Bronchial epithelial cell (primary cell): ENCODE measurements around the gene ASIC2. TPM values are rescaled to one million over a fixed set of nuclear protein-coding genes. Genes with fewer than 3 reads are reported as not detected.

ENCODE experiments used
- DNase-seq: peaks from one replicate; pipeline ENCODE4 v3.0.0-alpha.2; 2010; ENCODE audit warnings: low read depth
- FAIRE-seq: peaks from 2 replicates; lab custom pipeline; 2011; peaks lifted over from hg19 to GRCh38; lab: Jason Lieb, UNC
- H3K27me3 ChIP-seq: 2 replicates; pipeline ENCODE4 v1.5.1; 2011; ENCODE audit warnings: low read length; ENCODE audit not compliant: control insufficient read depth, insufficient read depth
- H3K36me3 ChIP-seq: 2 replicates; pipeline ENCODE4 v1.5.1; 2011; ENCODE audit warnings: low read length; ENCODE audit not compliant: control insufficient read depth, insufficient read depth
- H3K4me3 ChIP-seq: 2 replicates; pipeline ENCODE4 v1.5.1; 2011; ENCODE audit warnings: mild to moderate bottlenecking, low read depth, low read length, control low read depth
- total RNA-seq: library from RNA; depleted of rRNA; stranded (reverse); fragments of >200 nt; gene quantifications from 2 replicates; pipeline ENCODE4 v1.2.1, GENCODE V29; 2014
- TF ChIP-seq, protein P1 (sequence below): IDR thresholded peaks from 2 replicates; pipeline ENCODE4 v1.5.1; 2011; ENCODE audit warnings: mild to moderate bottlenecking, moderate library complexity, low read length, control low read depth, inconsistent platforms; ENCODE audit not compliant: insufficient read depth, severe bottlenecking

Gene ASIC2
- total RNA-seq, 1 donor from 2014 or later, result not detected

- no peak overlapping the region for H3K4me3 ChIP-seq
- TF ChIP-seq, protein P1, sequence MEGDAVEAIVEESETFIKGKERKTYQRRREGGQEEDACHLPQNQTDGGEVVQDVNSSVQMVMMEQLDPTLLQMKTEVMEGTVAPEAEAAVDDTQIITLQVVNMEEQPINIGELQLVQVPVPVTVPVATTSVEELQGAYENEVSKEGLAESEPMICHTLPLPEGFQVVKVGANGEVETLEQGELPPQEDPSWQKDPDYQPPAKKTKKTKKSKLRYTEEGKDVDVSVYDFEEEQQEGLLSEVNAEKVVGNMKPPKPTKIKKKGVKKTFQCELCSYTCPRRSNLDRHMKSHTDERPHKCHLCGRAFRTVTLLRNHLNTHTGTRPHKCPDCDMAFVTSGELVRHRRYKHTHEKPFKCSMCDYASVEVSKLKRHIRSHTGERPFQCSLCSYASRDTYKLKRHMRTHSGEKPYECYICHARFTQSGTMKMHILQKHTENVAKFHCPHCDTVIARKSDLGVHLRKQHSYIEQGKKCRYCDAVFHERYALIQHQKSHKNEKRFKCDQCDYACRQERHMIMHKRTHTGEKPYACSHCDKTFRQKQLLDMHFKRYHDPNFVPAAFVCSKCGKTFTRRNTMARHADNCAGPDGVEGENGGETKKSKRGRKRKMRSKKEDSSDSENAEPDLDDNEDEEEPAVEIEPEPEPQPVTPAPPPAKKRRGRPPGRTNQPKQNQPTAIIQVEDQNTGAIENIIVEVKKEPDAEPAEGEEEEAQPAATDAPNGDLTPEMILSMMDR, result no peak
- FAIRE-seq (peak; percentile 90), DNase-seq (no peak)
- H3K36me3 ChIP-seq, result no peaks in the 10 kb centered on the region
- no peaks in the 10 kb centered on the region for H3K27me3 ChIP-seq
Observed at GRCh38 chr17:33109336-33110072, 183.6 kb downstream of the ASIC2 start.

GRCh38 chr17:33106525-33107165, 186.4 kb downstream of the ASIC2 start:
- FAIRE-seq, result no peak
- Histone ChIP-seq H3K4me3 (no peak overlapping the region), H3K36me3 (no peaks in the 10 kb centered on the region), H3K27me3 (no peaks in the 10 kb centered on the region)
- TF ChIP-seq, protein P1, result no peak
- no peak for DNase-seq

DNA sequence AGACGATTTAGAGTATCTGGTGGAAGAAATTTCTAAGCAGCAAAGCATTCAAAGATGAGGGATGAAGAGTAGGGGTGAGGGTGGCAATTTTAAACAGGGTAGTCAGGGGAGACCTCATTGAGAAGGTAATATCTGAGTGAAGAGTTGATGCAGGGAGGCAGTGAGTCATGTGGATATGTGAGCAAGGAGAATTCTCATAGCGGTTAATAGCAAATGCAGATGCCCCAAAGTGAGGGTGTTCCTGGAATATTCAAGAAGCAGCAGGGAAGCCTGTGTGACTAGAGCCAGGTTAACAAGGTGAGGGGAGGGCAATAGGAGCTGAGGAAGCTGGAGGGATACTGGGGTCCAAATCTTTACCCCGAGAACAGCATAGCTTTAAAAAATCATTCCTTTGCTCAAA, 187.2 kb downstream of the ASIC2 start:
- DNase-seq (no peak), FAIRE-seq (no peak)
- TF ChIP-seq, protein P1, result no peak
- Histone ChIP-seq H3K27me3 (no peaks in the 10 kb centered on the region), H3K4me3 (no peak overlapping the region), H3K36me3 (no peaks in the 10 kb centered on the region)

DNA sequence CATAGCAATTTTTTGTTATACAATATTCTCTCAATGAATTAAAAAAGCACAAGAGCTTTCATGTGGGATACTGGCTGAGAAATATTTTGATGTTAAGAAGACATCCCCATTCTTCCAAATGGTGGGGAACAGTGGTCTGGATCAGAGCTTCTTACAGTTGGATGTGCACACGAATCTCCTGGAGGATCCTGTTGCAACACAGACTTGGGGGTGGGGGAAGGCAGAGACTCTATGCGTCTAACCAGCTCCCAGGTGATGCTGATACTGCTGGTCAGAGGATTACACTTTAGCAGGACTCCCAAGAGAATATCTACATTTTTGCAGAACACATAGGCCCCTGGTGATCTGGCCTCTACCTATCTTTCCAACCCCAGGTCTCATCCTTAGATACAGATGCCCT, 193.2 kb downstream of the ASIC2 start:
- no peaks in the 10 kb centered on the region for H3K36me3 ChIP-seq
- H3K27me3 ChIP-seq, result peaks cover 2% of the 10 kb centered on the region
- FAIRE-seq (peak; percentile 28), DNase-seq (no peak)
- TF ChIP-seq, protein P1, result no peak
- no peak overlapping the region for H3K4me3 ChIP-seq

GRCh38 chr17:33099252-33099651, 193.8 kb downstream of the ASIC2 start:
- Histone ChIP-seq H3K4me3 (no peak overlapping the region), H3K27me3 (peaks cover 3% of the 10 kb centered on the region), H3K36me3 (no peaks in the 10 kb centered on the region)
- TF ChIP-seq, protein P1, result no peak
- DNase-seq, result no peak
- FAIRE-seq, result no peak
